ENCODE measurements around the gene LRP10.

LRP10 gene

GRCh38 chr14:22919601-22919921, 48.0 kb downstream of the LRP10 start:
- DNase-seq (ENCODE audit: low spot score) = no peak

DNA sequence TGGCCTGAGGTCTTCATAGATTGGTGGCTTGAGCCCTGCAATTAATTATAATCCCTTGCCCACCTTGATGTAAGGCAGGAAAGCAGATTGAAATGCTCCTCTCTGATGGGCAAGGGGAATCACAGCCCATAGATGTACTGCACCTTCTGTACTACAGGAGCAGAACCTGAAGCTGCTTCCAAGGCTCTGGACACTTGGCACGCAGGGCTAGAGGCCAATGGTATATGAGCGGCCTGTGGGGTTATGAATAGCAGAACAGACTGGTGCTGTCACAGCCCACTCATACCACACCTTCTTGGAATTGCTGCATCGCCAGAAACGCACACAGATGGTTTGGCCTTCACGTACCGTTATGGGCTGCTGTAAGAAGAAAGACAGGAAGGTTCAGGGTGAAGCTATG, 49.2 kb downstream of the LRP10 start:
- no peak for DNase-seq (ENCODE audit: low spot score)

- DNase-seq (ENCODE audit: low spot score) = no peak
These were observed 50.8 kb downstream of the LRP10 start for GRCh38 chr14:22922294-22922693.

GRCh38 chr14:22923746-22924145, 52.2 kb downstream of the LRP10 start:
- no peak for DNase-seq (ENCODE audit: low spot score)

DNA sequence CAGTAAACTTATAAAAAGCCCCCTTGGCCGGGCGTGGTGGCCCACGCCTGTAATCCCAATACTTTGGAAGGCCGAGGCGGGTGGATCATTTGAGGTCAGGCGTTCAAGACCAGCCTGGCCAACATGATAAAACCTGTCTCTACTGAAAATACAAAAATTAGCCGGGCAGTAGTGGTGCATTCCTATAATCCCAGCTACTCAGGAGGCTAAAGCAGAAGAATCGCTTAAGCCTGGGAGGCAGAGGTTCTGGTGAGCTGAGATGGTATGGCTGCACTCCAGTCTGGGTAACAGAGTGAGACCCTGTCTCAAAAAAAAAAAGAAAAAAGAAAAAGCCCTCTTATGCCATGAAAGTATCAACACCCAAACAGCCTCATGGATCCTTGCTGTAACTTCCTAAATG, 54.0 kb downstream of the LRP10 start:
- no peak for DNase-seq (ENCODE audit: low spot score)

- DNase-seq (ENCODE audit: low spot score) = no peak
These were observed 54.8 kb downstream of the LRP10 start for GRCh38 chr14:22926316-22926715.

DNA sequence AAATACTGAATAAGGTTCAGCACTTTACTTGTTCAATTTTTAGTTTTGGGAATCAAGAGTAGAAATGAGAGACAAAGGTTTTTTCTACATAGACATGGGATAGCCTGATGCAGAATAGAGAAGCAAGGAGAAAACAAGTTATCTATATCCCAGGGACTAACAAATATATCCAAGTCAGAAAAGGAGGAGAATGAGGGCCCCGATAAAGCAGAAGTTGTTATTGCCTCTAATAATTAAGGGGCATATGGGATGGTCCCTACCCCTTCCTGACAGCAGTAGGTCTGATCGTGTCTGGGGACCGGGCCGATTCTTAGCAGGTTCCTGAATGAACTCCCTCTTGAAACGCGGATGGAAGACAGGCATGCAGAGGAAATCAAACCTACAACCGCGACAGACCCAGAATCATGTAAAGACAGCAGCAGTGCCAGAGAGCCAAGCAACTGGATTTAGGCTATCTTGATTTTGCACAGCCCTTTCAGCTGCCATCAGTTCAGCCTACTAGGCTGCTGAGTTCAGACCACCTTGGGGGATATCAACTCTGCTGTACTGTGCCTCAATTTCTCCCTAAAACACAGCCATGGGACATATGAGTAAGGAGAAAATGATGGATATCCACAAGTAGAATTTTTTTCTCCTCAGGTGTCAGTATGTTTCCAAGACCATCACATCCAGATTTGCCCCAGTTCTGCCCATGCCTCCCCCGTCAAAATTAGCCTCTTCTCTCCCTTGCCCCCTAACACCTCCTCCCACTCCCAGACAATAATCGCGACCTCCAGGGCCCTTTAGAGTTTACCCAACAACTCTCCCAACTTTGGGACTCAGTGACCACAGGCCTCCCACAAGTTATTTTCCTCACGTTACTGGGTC, 56.9 kb downstream of the LRP10 start:
- no peak for DNase-seq (ENCODE audit: low spot score)

DNA sequence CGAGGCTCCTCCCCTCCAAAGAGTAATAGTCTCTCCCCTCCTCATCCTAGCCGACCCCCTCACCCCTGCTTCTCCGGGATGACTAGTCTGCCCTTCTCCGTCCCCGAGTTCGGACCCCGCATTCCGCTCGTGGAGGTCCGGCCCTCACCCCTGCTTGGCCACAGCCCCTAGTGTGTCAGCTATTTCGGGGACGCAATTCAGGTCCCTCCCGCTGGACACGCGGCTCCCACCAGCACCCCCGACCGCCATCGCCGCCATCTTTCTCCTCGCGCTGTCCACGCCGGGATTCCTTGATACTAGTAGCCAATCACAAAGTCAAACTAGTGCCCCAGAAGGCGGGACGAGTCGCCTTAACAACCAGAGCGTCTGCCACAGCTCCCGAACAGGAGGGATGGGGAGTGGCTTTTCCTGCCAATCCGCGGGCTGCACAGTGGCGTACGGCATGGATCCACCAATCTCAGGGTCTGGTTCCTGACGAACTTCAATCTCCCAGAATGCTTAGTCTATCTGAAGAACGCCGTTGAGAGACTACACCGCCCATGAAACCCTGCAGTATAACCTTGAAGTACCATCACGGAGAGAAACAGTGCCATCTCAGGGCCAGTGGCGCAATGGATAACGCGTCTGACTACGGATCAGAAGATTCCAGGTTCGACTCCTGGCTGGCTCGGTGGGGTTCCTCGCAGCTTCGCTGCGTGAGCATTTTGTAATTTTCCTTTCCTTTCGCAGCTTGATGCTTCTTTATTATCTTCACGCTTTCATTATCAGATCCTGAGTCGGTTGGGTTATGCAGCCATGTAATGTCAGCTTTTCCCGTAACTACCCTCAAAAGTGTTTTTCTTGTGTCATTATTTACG, 57.8 kb downstream of the LRP10 start, which contains the start of gene PRMT5:
Gene PRMT5, minus strand, starts transcription at position 273 of the 857 bp plus-strand sequence. Its CDS starts 15 bp downstream, at position 258.
- peak; percentile 99 for DNase-seq (ENCODE audit: low spot score)

DNA sequence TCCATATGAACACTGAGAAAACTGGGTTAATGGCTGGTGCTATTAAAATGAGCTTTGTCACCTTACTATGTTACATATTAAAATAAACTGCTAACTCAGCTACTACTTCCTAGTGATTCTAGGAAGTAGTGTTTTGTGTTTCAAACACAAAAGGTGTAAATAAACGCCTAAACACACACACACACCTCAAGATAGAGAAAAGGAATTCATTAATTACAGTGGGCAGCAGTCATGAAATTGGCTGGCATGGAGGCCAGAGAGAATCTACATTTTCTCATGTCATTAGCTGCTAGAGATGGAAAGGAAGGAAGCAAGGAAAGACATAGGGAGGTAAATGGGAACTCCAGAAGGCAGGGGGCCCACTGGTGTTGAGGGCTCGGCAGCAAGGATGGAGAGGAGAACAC, 58.4 kb downstream of the LRP10 start:
- DNase-seq (ENCODE audit: low spot score) = no peak
